ENCODE data around the gene PAX2.

The PAX2 gene

DNA sequence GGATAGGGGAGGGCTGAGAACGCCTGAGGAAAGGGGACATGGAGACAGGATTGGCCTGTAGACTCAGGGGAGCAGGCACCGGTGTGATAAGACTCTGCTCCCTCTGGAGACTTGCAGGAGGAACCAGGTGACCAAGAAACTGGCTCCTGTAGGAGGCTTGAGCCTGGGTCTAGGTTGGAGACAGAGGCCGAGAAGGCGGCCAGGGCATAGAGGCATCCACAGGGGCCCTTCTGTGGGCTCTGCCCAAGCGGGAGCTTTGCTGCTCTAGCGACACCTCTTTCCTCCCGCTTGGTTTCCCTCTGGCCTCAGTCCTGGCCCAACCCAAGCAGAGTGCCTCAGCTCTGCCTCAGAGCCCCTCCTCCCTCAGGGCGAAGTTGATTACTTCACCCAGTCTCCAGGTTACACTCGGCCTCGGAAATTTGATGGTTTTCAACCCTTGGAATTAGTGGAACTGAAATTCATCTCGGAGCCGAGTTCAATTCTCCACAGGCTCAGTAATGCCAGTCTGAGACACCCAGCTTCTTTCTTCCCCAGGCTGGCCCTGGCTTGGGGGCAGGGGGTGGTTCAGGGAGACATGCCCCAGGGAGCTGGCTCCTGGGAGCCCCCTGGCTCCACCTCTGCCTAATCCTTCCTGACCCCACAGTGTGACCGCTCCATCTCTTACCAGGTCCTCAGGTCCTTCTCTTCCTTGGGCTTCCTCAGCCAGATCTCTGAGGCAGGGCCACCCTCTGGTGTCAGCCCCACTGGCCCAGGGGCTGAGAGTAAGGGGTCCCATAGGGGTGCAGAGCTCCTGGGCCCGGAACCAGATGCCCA is 60.4 kb downstream of the PAX2 start:
- Histone ChIP-seq H3K4me1 (ENCODE audit: control insufficient read depth in 2 of 2, insufficient read depth in 2 of 2, low read length in 2 of 2) (no peaks in the 10 kb centered on the region), H3K27me3 (ENCODE audit: control insufficient read depth in 2 of 2, insufficient read depth in 2 of 2, low read length in 2 of 2) (peaks cover 43% of the 10 kb centered on the region in 2 donors)

DNA sequence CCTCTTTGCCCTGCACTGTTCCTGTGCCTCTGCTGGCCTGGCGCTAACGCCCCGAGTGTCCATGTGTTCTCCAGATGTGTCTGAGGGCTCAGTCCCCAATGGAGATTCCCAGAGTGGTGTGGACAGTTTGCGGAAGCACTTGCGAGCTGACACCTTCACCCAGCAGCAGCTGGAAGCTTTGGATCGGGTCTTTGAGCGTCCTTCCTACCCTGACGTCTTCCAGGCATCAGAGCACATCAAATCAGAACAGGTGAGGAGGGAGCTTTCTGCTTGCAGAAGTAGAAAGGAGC is 60.9 kb downstream of the PAX2 start:
- Histone ChIP-seq H3K4me1 (ENCODE audit: control insufficient read depth in 2 of 2, insufficient read depth in 2 of 2, low read length in 2 of 2) (no peaks in the 10 kb centered on the region), H3K9ac (ENCODE audit: low read depth in 1 of 2, low read length in 2 of 2) (no peak overlapping the region), H3K9me3 (ENCODE audit: control insufficient read depth in 2 of 2, low read length in 2 of 2) (no peaks in the 10 kb centered on the region), H3K27me3 (ENCODE audit: control insufficient read depth in 2 of 2, insufficient read depth in 2 of 2, low read length in 2 of 2) (peaks cover 43% of the 10 kb centered on the region in 2 donors), H3K27ac (ENCODE audit: low read depth in 2 of 2, low read length in 2 of 2) (no peak overlapping the region), H3K36me3 (ENCODE audit: control insufficient read depth in 2 of 2, insufficient read depth in 2 of 2, low read length in 2 of 2) (no peaks in the 10 kb centered on the region), H3K4me3 (ENCODE audit: low read length in 2 of 2) (no peak overlapping the region)

More for the DNA sequence above, 60.4 kb downstream of the PAX2 start:
- Histone ChIP-seq H3K4me3 (ENCODE audit: low read length in 2 of 2) (no peak overlapping the region), H3K9ac (ENCODE audit: low read depth in 1 of 2, low read length in 2 of 2) (no peak overlapping the region), H3K9me3 (ENCODE audit: control insufficient read depth in 2 of 2, low read length in 2 of 2) (no peaks in the 10 kb centered on the region), H3K27ac (ENCODE audit: low read depth in 2 of 2, low read length in 2 of 2) (no peak overlapping the region), H3K36me3 (ENCODE audit: control insufficient read depth in 2 of 2, insufficient read depth in 2 of 2, low read length in 2 of 2) (no peaks in the 10 kb centered on the region)

DNA sequence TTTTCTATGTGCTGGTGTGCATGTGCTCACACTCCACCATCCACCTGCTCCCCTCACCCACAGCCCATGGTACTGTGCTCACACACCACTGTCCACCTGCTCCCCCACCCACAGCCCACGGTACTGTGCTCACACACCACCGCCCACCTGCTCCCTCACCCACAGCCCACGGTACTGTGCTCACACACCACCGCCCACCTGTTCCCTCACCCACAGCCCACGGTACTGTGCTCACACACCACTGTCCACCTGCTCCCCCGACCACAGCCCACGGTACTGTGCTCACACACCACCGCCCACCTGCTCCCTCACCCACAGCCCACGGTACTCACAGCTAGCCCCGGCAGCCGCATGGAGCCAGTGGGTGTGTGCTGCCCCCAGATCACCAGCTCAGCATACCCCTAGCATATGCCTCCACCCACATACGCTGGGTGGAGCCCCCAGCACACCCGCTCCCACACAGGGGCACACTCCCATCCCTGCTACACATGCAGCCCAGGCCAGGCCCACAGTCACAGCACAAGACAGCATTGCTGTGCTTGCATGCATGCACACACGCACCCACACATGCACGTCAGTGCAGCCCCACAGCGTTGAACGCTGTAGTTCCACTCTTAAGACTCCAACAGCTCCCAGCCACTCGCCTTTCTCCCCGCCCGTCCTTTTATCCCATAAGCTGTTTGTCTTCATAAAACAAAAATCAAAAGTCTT is 62.0 kb downstream of the PAX2 start:
- H3K4me1 ChIP-seq (ENCODE audit: control insufficient read depth in 2 of 2, insufficient read depth in 2 of 2, low read length in 2 of 2), result no peaks in the 10 kb centered on the region
- H3K9me3 ChIP-seq (ENCODE audit: control insufficient read depth in 2 of 2, low read length in 2 of 2), result no peaks in the 10 kb centered on the region
- no peak overlapping the region for H3K27ac ChIP-seq (ENCODE audit: low read depth in 2 of 2, low read length in 2 of 2)
- no peak overlapping the region for H3K4me3 ChIP-seq (ENCODE audit: low read length in 2 of 2)
- H3K36me3 ChIP-seq (ENCODE audit: control insufficient read depth in 2 of 2, insufficient read depth in 2 of 2, low read length in 2 of 2), result no peaks in the 10 kb centered on the region
- no peak overlapping the region for H3K9ac ChIP-seq (ENCODE audit: low read depth in 1 of 2, low read length in 2 of 2)
- H3K27me3 ChIP-seq (ENCODE audit: control insufficient read depth in 2 of 2, insufficient read depth in 2 of 2, low read length in 2 of 2), result peaks cover 41 to 46% of the 10 kb centered on the region in 2 donors

DNA sequence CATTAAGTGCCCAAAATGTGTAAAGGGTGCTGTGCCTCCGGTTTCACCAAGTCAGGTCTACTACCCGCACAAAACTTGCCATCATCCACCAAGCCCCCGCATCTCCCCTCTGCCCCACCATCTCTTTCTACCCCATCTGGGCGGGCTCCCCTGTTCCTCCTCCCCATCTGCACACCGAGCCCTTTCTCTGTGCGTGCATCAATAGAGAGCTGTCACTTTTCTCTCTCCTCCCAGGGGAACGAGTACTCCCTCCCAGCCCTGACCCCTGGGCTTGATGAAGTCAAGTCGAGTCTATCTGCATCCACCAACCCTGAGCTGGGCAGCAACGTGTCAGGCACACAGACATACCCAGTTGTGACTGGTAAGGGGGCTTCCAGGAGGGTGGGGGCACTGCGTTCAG is 63.5 kb downstream of the PAX2 start:
- H3K27ac ChIP-seq (ENCODE audit: low read depth in 2 of 2, low read length in 2 of 2), result no peak overlapping the region
- no peaks in the 10 kb centered on the region for H3K36me3 ChIP-seq (ENCODE audit: control insufficient read depth in 2 of 2, insufficient read depth in 2 of 2, low read length in 2 of 2)
- H3K4me3 ChIP-seq (ENCODE audit: low read length in 2 of 2), result no peak overlapping the region
- no peaks in the 10 kb centered on the region for H3K4me1 ChIP-seq (ENCODE audit: control insufficient read depth in 2 of 2, insufficient read depth in 2 of 2, low read length in 2 of 2)
- H3K27me3 ChIP-seq (ENCODE audit: control insufficient read depth in 2 of 2, insufficient read depth in 2 of 2, low read length in 2 of 2), result peaks cover 41 to 42% of the 10 kb centered on the region in 2 donors
- H3K9me3 ChIP-seq (ENCODE audit: control insufficient read depth in 2 of 2, low read length in 2 of 2), result no peaks in the 10 kb centered on the region
- no peak overlapping the region for H3K9ac ChIP-seq (ENCODE audit: low read depth in 1 of 2, low read length in 2 of 2)

DNA sequence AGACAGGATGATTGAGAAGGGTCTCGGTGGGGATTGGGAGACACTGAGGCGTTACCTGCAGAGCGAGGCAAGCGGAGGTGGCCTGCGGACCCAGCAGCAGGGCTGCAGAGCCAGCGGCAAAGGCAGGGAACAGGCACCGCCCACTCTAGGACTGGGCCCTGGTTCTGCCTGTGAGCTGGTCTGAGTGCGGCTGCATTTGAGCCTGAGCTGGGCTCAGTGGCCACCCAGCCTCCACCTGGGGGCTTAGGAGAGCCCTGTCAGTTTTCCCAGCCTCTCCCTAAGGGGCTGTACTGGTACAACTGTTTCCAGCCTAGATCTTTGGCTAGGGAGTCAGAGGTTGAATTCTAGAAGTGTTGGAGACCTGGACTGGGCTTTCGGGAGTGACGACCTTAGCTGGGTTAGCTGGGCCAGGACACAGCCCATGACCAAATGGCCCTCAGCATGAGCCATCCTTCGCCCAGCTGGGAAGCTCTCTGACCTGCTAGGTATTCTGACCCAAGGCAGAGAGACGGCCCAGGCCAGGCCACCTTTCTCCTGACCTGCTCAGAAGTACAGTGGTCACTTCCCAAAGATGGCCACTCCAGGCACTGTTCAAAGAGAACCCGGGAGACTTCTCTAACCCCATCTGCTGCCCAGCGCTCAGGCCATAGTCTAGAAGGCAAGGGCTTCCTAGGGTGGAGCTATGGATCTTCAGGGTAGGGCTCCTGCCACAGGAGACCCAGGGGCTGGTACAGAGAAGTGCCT is 64.9 kb downstream of the PAX2 start:
- no peak overlapping the region for H3K9ac ChIP-seq (ENCODE audit: low read depth in 1 of 2, low read length in 2 of 2)
- H3K36me3 ChIP-seq (ENCODE audit: control insufficient read depth in 2 of 2, insufficient read depth in 2 of 2, low read length in 2 of 2), result no peaks in the 10 kb centered on the region
- H3K27ac ChIP-seq (ENCODE audit: low read depth in 2 of 2, low read length in 2 of 2), result no peak overlapping the region
- no peak overlapping the region for H3K4me3 ChIP-seq (ENCODE audit: low read length in 2 of 2)
- peaks cover 38 to 40% of the 10 kb centered on the region in 2 donors for H3K27me3 ChIP-seq (ENCODE audit: control insufficient read depth in 2 of 2, insufficient read depth in 2 of 2, low read length in 2 of 2)
- H3K9me3 ChIP-seq (ENCODE audit: control insufficient read depth in 2 of 2, low read length in 2 of 2), result no peaks in the 10 kb centered on the region
- no peaks in the 10 kb centered on the region for H3K4me1 ChIP-seq (ENCODE audit: control insufficient read depth in 2 of 2, insufficient read depth in 2 of 2, low read length in 2 of 2)

DNA sequence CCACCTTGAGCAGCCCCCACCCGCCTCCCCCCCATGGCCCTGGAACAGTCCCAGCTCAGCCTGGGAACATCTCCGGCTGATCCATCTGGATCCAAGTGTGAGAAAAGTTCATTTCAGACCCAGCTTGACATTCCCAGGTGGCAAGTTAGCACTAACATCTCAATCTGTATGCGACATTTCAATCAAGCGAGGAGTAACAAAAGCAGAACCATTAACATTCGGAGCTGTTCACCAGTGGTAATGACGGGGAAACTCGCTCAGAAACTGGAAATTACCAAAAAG is 65.4 kb downstream of the PAX2 start:
- Histone ChIP-seq H3K36me3 (ENCODE audit: control insufficient read depth in 2 of 2, insufficient read depth in 2 of 2, low read length in 2 of 2) (no peaks in the 10 kb centered on the region), H3K27ac (ENCODE audit: low read depth in 2 of 2, low read length in 2 of 2) (no peak overlapping the region), H3K9ac (ENCODE audit: low read depth in 1 of 2, low read length in 2 of 2) (no peak overlapping the region), H3K9me3 (ENCODE audit: control insufficient read depth in 2 of 2, low read length in 2 of 2) (no peaks in the 10 kb centered on the region), H3K4me1 (ENCODE audit: control insufficient read depth in 2 of 2, insufficient read depth in 2 of 2, low read length in 2 of 2) (no peaks in the 10 kb centered on the region), H3K4me3 (ENCODE audit: low read length in 2 of 2) (no peak overlapping the region), H3K27me3 (ENCODE audit: control insufficient read depth in 2 of 2, insufficient read depth in 2 of 2, low read length in 2 of 2) (peaks cover 35 to 36% of the 10 kb centered on the region in 2 donors)

DNA sequence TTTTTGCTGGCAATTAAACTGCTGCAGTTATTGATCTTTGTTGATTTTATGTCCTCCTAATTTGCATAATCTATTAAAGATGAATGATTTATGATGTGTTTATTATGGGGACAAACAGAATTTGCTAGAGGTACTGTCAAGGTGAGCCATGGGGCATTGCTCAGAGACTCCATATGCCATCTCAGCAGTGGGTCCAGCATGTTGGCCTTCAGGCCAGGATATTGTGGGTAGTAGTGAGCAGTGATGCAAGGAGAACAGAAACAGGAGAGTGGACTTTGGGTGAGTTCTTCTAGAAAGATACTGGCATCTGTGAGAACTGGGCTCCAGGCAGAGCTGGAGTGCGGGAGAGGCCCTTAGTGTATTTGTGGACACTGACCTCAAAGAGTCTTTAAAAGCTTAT is 65.9 kb downstream of the PAX2 start:
- Histone ChIP-seq H3K4me1 (ENCODE audit: control insufficient read depth in 2 of 2, insufficient read depth in 2 of 2, low read length in 2 of 2) (no peaks in the 10 kb centered on the region), H3K4me3 (ENCODE audit: low read length in 2 of 2) (no peak overlapping the region), H3K36me3 (ENCODE audit: control insufficient read depth in 2 of 2, insufficient read depth in 2 of 2, low read length in 2 of 2) (no peaks in the 10 kb centered on the region), H3K9ac (ENCODE audit: low read depth in 1 of 2, low read length in 2 of 2) (no peak overlapping the region), H3K27me3 (ENCODE audit: control insufficient read depth in 2 of 2, insufficient read depth in 2 of 2, low read length in 2 of 2) (peaks cover 32 to 37% of the 10 kb centered on the region in 2 donors), H3K9me3 (ENCODE audit: control insufficient read depth in 2 of 2, low read length in 2 of 2) (no peaks in the 10 kb centered on the region), H3K27ac (ENCODE audit: low read depth in 2 of 2, low read length in 2 of 2) (no peak overlapping the region)

DNA sequence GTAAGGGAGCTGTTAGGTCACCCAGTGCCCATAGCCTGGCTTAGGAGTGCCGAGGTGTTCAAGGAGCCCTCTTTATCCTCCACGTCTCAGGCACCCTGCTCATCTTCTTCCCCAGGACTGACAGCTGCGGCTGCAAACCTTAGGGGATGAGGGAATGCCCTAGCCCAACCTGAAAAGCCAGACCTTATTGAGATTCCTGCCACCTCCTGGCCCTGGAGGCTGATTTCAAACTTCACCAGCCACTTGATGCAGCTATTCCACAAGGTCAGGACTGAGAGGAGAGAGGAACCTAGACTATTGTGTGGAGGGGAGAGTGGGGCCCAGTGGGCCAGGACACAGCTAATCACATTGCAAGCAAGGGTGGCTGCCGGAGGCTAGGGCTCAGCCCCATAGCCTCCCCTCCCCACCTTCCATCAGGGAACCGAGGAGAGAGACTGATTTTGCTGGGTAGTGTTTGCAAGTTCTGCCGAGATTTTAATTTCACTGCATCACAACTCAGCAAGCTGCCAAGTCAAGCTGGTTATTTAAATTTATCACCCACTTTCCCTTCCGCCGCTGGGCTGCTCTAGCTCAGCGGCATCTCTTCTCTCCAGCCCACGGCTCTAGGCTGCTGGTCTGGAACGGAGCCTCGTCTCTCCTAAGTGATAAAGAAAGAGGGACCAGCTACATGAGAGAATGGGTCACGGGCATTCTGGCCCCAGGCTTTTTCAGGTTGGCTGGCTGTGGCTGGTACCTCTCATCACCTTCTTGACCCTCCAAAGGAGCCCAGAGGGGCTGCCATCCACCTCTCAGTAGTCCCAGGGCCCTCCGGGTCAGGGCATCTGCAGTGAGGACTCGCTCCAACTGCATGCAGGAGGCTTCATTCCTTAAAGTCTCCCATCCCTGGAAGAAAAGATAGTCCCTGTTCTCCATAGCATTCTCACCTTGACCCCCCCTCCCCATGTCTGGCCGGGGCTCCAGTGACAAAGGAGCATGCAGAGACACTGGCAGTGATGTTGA is 66.7 kb downstream of the PAX2 start:
- no peak overlapping the region for H3K9ac ChIP-seq (ENCODE audit: low read depth in 1 of 2, low read length in 2 of 2)
- no peaks in the 10 kb centered on the region for H3K9me3 ChIP-seq (ENCODE audit: control insufficient read depth in 2 of 2, low read length in 2 of 2)
- H3K27me3 ChIP-seq (ENCODE audit: control insufficient read depth in 2 of 2, insufficient read depth in 2 of 2, low read length in 2 of 2), result peaks cover 28 to 29% of the 10 kb centered on the region in 2 donors
- no peak overlapping the region for H3K27ac ChIP-seq (ENCODE audit: low read depth in 2 of 2, low read length in 2 of 2)
- no peaks in the 10 kb centered on the region for H3K4me1 ChIP-seq (ENCODE audit: control insufficient read depth in 2 of 2, insufficient read depth in 2 of 2, low read length in 2 of 2)
- H3K36me3 ChIP-seq (ENCODE audit: control insufficient read depth in 2 of 2, insufficient read depth in 2 of 2, low read length in 2 of 2), result no peaks in the 10 kb centered on the region
- H3K4me3 ChIP-seq (ENCODE audit: low read length in 2 of 2), result no peak overlapping the region

DNA sequence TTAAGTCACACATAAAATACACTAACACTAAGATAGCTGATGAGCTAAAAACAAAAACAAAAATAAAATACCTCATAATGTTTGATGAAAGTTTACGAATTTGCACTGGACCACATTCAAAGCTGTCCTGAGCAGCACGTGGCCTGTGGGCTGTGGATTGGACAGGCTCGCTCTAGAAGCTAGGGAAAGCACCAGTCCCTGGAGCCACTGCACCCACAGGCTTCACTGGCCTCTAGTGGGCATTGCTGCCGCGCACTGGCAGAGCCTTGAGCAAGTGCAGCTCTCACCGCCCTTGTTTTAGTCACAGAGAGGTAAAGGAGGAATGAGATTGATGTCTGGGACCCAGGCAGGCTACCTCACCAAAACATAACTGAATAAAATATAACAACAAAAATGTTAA is 67.6 kb downstream of the PAX2 start:
- no peak overlapping the region for H3K4me3 ChIP-seq (ENCODE audit: low read length in 2 of 2)
- no peak overlapping the region for H3K27ac ChIP-seq (ENCODE audit: low read depth in 2 of 2, low read length in 2 of 2)
- H3K9me3 ChIP-seq (ENCODE audit: control insufficient read depth in 2 of 2, low read length in 2 of 2), result no peaks in the 10 kb centered on the region
- no peaks in the 10 kb centered on the region for H3K4me1 ChIP-seq (ENCODE audit: control insufficient read depth in 2 of 2, insufficient read depth in 2 of 2, low read length in 2 of 2)
- no peak overlapping the region for H3K9ac ChIP-seq (ENCODE audit: low read depth in 1 of 2, low read length in 2 of 2)
- no peaks in the 10 kb centered on the region for H3K36me3 ChIP-seq (ENCODE audit: control insufficient read depth in 2 of 2, insufficient read depth in 2 of 2, low read length in 2 of 2)
- H3K27me3 ChIP-seq (ENCODE audit: control insufficient read depth in 2 of 2, insufficient read depth in 2 of 2, low read length in 2 of 2), result peaks cover 21 to 33% of the 10 kb centered on the region in 2 donors

Data from mucosa of rectum (tissue), 2 donors.